Measurements from ENCODE around the gene FRAT2. TPM values are rescaled to one million over a fixed set of nuclear protein-coding genes. Genes with fewer than 3 reads are reported as not detected.
"Not testable (repeated sequence)": the region's sequence is repeated elsewhere in the genome, so short reads cannot be mapped to it uniquely, and the experiment has no call there.

Gene FRAT2
- total and polyA plus RNA-seq, 10 of the 15 experiments (the other 5 are each of a cell fraction or from before 2014, with no cell fraction given): 0.69 to 5.9 (median 3.8) TPM

DNA sequence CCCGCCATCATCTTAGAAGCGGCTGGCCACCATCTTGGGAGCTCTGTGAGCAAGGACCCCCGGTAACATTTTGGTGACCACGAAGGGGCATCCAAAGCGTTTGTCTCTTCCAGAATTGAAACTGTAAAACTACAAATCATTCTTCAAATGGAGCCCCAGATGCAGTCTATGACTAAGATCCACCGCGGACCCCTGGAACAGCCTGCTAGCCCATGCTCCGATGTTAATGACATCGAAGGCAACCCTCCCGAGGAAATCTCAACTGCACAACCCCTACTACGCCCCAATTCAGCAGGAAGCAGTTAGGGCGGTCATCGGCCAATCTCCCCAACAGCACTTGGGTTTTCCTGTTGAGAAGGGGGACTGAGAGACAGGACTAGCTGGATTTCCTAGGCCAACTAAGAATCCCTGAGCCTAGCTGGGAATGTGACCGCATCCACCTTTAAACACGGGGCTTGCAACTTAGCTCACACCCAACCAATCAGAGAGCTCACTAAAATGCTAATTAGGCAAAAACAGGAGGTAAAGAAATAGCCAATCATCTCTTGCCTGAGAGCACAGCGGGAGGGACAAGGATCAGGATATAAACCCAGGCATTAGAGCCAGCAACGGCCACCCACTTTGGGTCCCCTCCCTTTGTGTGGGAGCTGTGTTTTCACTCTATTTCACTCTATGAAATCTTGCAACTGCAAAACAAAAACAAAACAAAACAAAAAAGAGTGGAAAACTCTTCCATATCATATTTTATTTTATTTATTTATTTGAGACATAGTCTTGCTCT lies 43.8 kb downstream of the FRAT2 start:
- CTCF ChIA-PET: interaction anchor here (0.9 to 4.0 kb wide), 3 partner anchors 13 to 291 kb away, joined by 3 to 22 read pairs (median 4); no protein-coding TSS in a partner anchor
- H4K20me1 ChIP-seq (ENCODE audit: control insufficient read depth, insufficient read depth); POLR2A ChIA-PET; H3K9ac ChIP-seq (ENCODE audit: control insufficient read depth, insufficient read depth, low read length); in situ Hi-C loops (cut with MboI); DNase-seq (ENCODE audit: low read depth, low spot score); RAD21 ChIA-PET (ENCODE audit: unreplicated experiment); H3K4me1 ChIP-seq (ENCODE audit: control insufficient read depth, insufficient read depth, low read length); FAIRE-seq; H3K36me3 ChIP-seq (ENCODE audit: control insufficient read depth in 2 of 2, insufficient read depth in 2 of 2, low read length in 1 of 2); H2AFZ ChIP-seq (ENCODE audit: control insufficient read depth, low read depth, low read length); H3K27me3 ChIP-seq (replicated peaks in 1 of 2; ENCODE audit: control insufficient read depth in 2 of 2, insufficient read depth in 2 of 2, low read length in 1 of 2); H3K27ac ChIP-seq (ENCODE audit: control insufficient read depth, insufficient read depth); H3K9me3 ChIP-seq (replicated peaks; ENCODE audit: control insufficient read depth, insufficient read depth, low read length); H3K4me3 ChIP-seq; ATAC-seq; BruUV-seq (replicated peaks): not testable (repeated sequence)
- intact Hi-C loops (cut with micrococcal nuclease; ENCODE audit: unreplicated experiment): loop anchor here (5.0 kb wide), 1 partner anchor 42 kb away; the partner anchor contains the start of gene FRAT2
- peaks cover 27% of the 10 kb centered on the region for H3K79me2 ChIP-seq (ENCODE audit: control insufficient read depth, insufficient read depth, low read length)
- 98% methylated on average over 17 of the region's 17 CpGs for WGBS (ENCODE audit: insufficient coverage, insufficient replicate concordance, low lambda C conversion rate, missing lambda C conversion rate)
- SMC1A ChIA-PET (ENCODE audit: uncharacterized antibody, unreplicated experiment): interaction anchor here (0.8 kb wide), 1 partner anchor 12 kb away, joined by 3 read pairs; no protein-coding TSS in a partner anchor
- peak overlapping the region; percentile 72 for H3K4me2 ChIP-seq (ENCODE audit: control insufficient read depth, insufficient read depth)

DNA sequence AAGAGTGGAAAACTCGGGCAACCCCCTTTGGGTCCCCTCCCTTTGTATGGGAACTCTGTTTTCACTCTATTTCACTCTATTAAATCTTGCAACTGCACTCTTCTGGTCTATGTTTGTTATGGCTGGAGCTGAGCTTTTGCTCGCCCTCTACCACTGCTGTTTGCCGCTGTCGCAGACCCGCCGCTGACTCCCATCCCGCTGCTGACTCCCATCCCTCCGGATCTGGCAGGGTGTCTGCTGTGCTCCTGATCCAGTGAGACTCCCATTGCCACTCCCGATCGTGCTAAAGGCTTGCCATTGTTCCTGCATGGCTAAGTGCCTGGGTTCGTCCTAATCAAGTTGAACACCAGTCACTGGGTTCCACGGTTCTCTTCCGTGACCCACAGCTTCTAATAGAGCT lies 44.5 kb downstream of the FRAT2 start:
- DNase-seq (ENCODE audit: low read depth, low spot score); CTCF ChIA-PET; H3K9me3 ChIP-seq (replicated peaks; ENCODE audit: control insufficient read depth, insufficient read depth, low read length); H3K4me3 ChIP-seq; H2AFZ ChIP-seq (ENCODE audit: control insufficient read depth, low read depth, low read length); FAIRE-seq; BruUV-seq (replicated peaks); H3K4me1 ChIP-seq (ENCODE audit: control insufficient read depth, insufficient read depth, low read length); ATAC-seq; H3K4me2 ChIP-seq (ENCODE audit: control insufficient read depth, insufficient read depth); H3K27me3 ChIP-seq (replicated peaks in 1 of 2; ENCODE audit: control insufficient read depth in 2 of 2, insufficient read depth in 2 of 2, low read length in 1 of 2); H3K36me3 ChIP-seq (ENCODE audit: control insufficient read depth in 2 of 2, insufficient read depth in 2 of 2, low read length in 1 of 2); RAD21 ChIA-PET (ENCODE audit: unreplicated experiment); H4K20me1 ChIP-seq (ENCODE audit: control insufficient read depth, insufficient read depth); H3K27ac ChIP-seq (ENCODE audit: control insufficient read depth, insufficient read depth); SMC1A ChIA-PET (ENCODE audit: uncharacterized antibody, unreplicated experiment); in situ Hi-C loops (cut with MboI); H3K9ac ChIP-seq (ENCODE audit: control insufficient read depth, insufficient read depth, low read length): not testable (repeated sequence)
- 92% methylated on average over 13 of the region's 13 CpGs for WGBS (ENCODE audit: insufficient coverage, insufficient replicate concordance, low lambda C conversion rate, missing lambda C conversion rate)
- POLR2A ChIA-PET: interaction anchor here (0.6 kb wide), 1 partner anchor 72 kb away, joined by 6 read pairs; no protein-coding TSS in a partner anchor
- peaks cover 27% of the 10 kb centered on the region for H3K79me2 ChIP-seq (ENCODE audit: control insufficient read depth, insufficient read depth, low read length)
- intact Hi-C loops (cut with micrococcal nuclease; ENCODE audit: unreplicated experiment): loop anchor here (5.0 kb wide), 1 partner anchor 42 kb away; the partner anchor contains the start of gene FRAT2

Small RNA genes lying within 50 kb of the gene (small RNA-seq; reads per million reads assigned to genes)
- gene RF00017: not detected

Other genes with a start within 250 kb of the FRAT2 start
Only the 7 nearest of the 11 such genes appear.
- gene SLIT1, start 148.8 kb downstream of the FRAT2 start, total RNA-seq (2014; rRNA removed): 0.06 and 0.11 TPM in 2 replicates
- 0.04 TPM in 1 of 2 replicates, not detected in the other for gene SLIT1, start 148.8 kb downstream of the FRAT2 start, total RNA-seq (2014; rRNA removed; fragmentation: Illumina TruSeq; extraction: Trizol)
- gene SLIT1, start 148.8 kb downstream of the FRAT2 start, total RNA-seq (2021): 0.05 and 0.15 TPM in 2 replicates
- 0.09 and 0.19 TPM in 2 replicates for gene SLIT1, start 148.8 kb downstream of the FRAT2 start, polyA plus RNA-seq (2011; rRNA removed)
- gene SLIT1, start 148.8 kb downstream of the FRAT2 start, polyA plus RNA-seq (2014; fragmentation: Illumina TruSeq; extraction: Trizol): 0.04 TPM in 1 of 2 replicates, not detected in the other
- gene SLIT1, start 148.8 kb downstream of the FRAT2 start, polyA plus RNA-seq (2014; fragmentation: Nextera tagmentation; extraction: Ambion mirVana): not detected
- 0.06 TPM in 2 replicates for gene SLIT1, start 148.8 kb downstream of the FRAT2 start, polyA plus RNA-seq (2014; rRNA removed)
- gene SLIT1, start 148.8 kb downstream of the FRAT2 start, polyA plus RNA-seq (2016; fragmentation: Nextera tagmentation; extraction: Ambion mirVana): not detected
- 19.6 and 23.9 TPM in 2 replicates for gene ARHGAP19, start 42.1 kb downstream of the FRAT2 start, total RNA-seq (2014; rRNA removed)
- 29.0 and 29.8 TPM in 2 replicates for gene ARHGAP19, start 42.1 kb downstream of the FRAT2 start, total RNA-seq (2014; rRNA removed; fragmentation: Illumina TruSeq; extraction: Trizol)
- gene ARHGAP19, start 42.1 kb downstream of the FRAT2 start, total RNA-seq (2021): 30.8 and 32.2 TPM in 2 replicates
- 40.7 and 53.1 TPM in 2 replicates for gene ARHGAP19, start 42.1 kb downstream of the FRAT2 start, polyA plus RNA-seq (2011; rRNA removed)
- 31.7 and 39.4 TPM in 2 replicates for gene ARHGAP19, start 42.1 kb downstream of the FRAT2 start, polyA plus RNA-seq (2014; fragmentation: Illumina TruSeq; extraction: Trizol)
- 10 to 100 TPM; 13.3 to 16.1 TPM for gene ARHGAP19, start 42.1 kb downstream of the FRAT2 start, polyA plus RNA-seq (2014; fragmentation: Nextera tagmentation; extraction: Ambion mirVana)
- gene ARHGAP19, start 42.1 kb downstream of the FRAT2 start, polyA plus RNA-seq (2014; rRNA removed): 18.3 and 21.8 TPM in 2 replicates
- 10 to 100 TPM; 22.3 to 22.9 TPM for gene ARHGAP19, start 42.1 kb downstream of the FRAT2 start, polyA plus RNA-seq (2016; fragmentation: Nextera tagmentation; extraction: Ambion mirVana)
- gene FRAT1, start 15.5 kb downstream of the FRAT2 start, total RNA-seq (2014; rRNA removed): 0.44 and 0.73 TPM in 2 replicates
- gene FRAT1, start 15.5 kb downstream of the FRAT2 start, total RNA-seq (2014; rRNA removed; fragmentation: Illumina TruSeq; extraction: Trizol): 0.28 and 0.36 TPM in 2 replicates
- gene FRAT1, start 15.5 kb downstream of the FRAT2 start, total RNA-seq (2021): 0.56 and 0.67 TPM in 2 replicates
- 0.19 and 0.20 TPM in 2 replicates for gene FRAT1, start 15.5 kb downstream of the FRAT2 start, polyA plus RNA-seq (2011; rRNA removed)
- 0.13 TPM in 1 of 2 replicates, not detected in the other for gene FRAT1, start 15.5 kb downstream of the FRAT2 start, polyA plus RNA-seq (2014; fragmentation: Illumina TruSeq; extraction: Trizol)
- under 1 TPM; 0.07 to 0.08 TPM for gene FRAT1, start 15.5 kb downstream of the FRAT2 start, polyA plus RNA-seq (2014; fragmentation: Nextera tagmentation; extraction: Ambion mirVana)
- gene FRAT1, start 15.5 kb downstream of the FRAT2 start, polyA plus RNA-seq (2014; rRNA removed): 0.19 and 0.65 TPM in 2 replicates
- gene FRAT1, start 15.5 kb downstream of the FRAT2 start, polyA plus RNA-seq (2016; fragmentation: Nextera tagmentation; extraction: Ambion mirVana): under 1 TPM; 0.11 to 0.32 TPM
- gene RRP12, start 66.6 kb upstream of the FRAT2 start, total RNA-seq (2014; rRNA removed): 27.2 and 32.6 TPM in 2 replicates
- gene RRP12, start 66.6 kb upstream of the FRAT2 start, total RNA-seq (2014; rRNA removed; fragmentation: Illumina TruSeq; extraction: Trizol): 14.6 and 14.9 TPM in 2 replicates
- 47.7 and 48.3 TPM in 2 replicates for gene RRP12, start 66.6 kb upstream of the FRAT2 start, total RNA-seq (2021)
- 5.0 and 13.9 TPM in 2 replicates for gene RRP12, start 66.6 kb upstream of the FRAT2 start, polyA plus RNA-seq (2011; rRNA removed)
- 5.1 and 16.5 TPM in 2 replicates for gene RRP12, start 66.6 kb upstream of the FRAT2 start, polyA plus RNA-seq (2014; fragmentation: Illumina TruSeq; extraction: Trizol)
- gene RRP12, start 66.6 kb upstream of the FRAT2 start, polyA plus RNA-seq (2014; fragmentation: Nextera tagmentation; extraction: Ambion mirVana): 1 to 10 TPM; 5.3 to 5.7 TPM
- 17.1 and 22.1 TPM in 2 replicates for gene RRP12, start 66.6 kb upstream of the FRAT2 start, polyA plus RNA-seq (2014; rRNA removed)
- gene RRP12, start 66.6 kb upstream of the FRAT2 start, polyA plus RNA-seq (2016; fragmentation: Nextera tagmentation; extraction: Ambion mirVana): 10 to 100 TPM; 47.2 to 48.7 TPM
- 900 and 915 TPM in 2 replicates for gene PGAM1, start 91.5 kb upstream of the FRAT2 start, total RNA-seq (2014; rRNA removed)
- 522 and 529 TPM in 2 replicates for gene PGAM1, start 91.5 kb upstream of the FRAT2 start, total RNA-seq (2014; rRNA removed; fragmentation: Illumina TruSeq; extraction: Trizol)
- gene PGAM1, start 91.5 kb upstream of the FRAT2 start, total RNA-seq (2021): 716 and 743 TPM in 2 replicates
- 1,223 and 1,362 TPM in 2 replicates for gene PGAM1, start 91.5 kb upstream of the FRAT2 start, polyA plus RNA-seq (2011; rRNA removed)
- 458 and 657 TPM in 2 replicates for gene PGAM1, start 91.5 kb upstream of the FRAT2 start, polyA plus RNA-seq (2014; fragmentation: Illumina TruSeq; extraction: Trizol)
- gene PGAM1, start 91.5 kb upstream of the FRAT2 start, polyA plus RNA-seq (2014; fragmentation: Nextera tagmentation; extraction: Ambion mirVana): 100 to 1,000 TPM; 115 to 271 TPM
- 761 and 772 TPM in 2 replicates for gene PGAM1, start 91.5 kb upstream of the FRAT2 start, polyA plus RNA-seq (2014; rRNA removed)
- 1,000 to 10,000 TPM; 1,161 to 1,235 TPM for gene PGAM1, start 91.5 kb upstream of the FRAT2 start, polyA plus RNA-seq (2016; fragmentation: Nextera tagmentation; extraction: Ambion mirVana)
- 63.1 and 65.8 TPM in 2 replicates for gene EXOSC1, start 111.3 kb upstream of the FRAT2 start, total RNA-seq (2014; rRNA removed)
- 63.8 and 65.7 TPM in 2 replicates for gene EXOSC1, start 111.3 kb upstream of the FRAT2 start, total RNA-seq (2014; rRNA removed; fragmentation: Illumina TruSeq; extraction: Trizol)
- gene EXOSC1, start 111.3 kb upstream of the FRAT2 start, total RNA-seq (2021): 43.4 and 50.3 TPM in 2 replicates
- gene EXOSC1, start 111.3 kb upstream of the FRAT2 start, polyA plus RNA-seq (2011; rRNA removed): 50.8 and 53.7 TPM in 2 replicates
- gene EXOSC1, start 111.3 kb upstream of the FRAT2 start, polyA plus RNA-seq (2014; fragmentation: Illumina TruSeq; extraction: Trizol): 80.5 and 83.4 TPM in 2 replicates
- 100 to 1,000 TPM in 1 of 2 experiments, 10 to 100 TPM in 1; 88.8 to 121 TPM for gene EXOSC1, start 111.3 kb upstream of the FRAT2 start, polyA plus RNA-seq (2014; fragmentation: Nextera tagmentation; extraction: Ambion mirVana)
- 65.7 and 66.7 TPM in 2 replicates for gene EXOSC1, start 111.3 kb upstream of the FRAT2 start, polyA plus RNA-seq (2014; rRNA removed)
- 100 to 1,000 TPM; 116 to 119 TPM for gene EXOSC1, start 111.3 kb upstream of the FRAT2 start, polyA plus RNA-seq (2016; fragmentation: Nextera tagmentation; extraction: Ambion mirVana)
- 30.0 and 30.6 TPM in 2 replicates for gene ZDHHC16, start 111.4 kb upstream of the FRAT2 start, total RNA-seq (2014; rRNA removed)
- 27.3 and 29.6 TPM in 2 replicates for gene ZDHHC16, start 111.4 kb upstream of the FRAT2 start, total RNA-seq (2014; rRNA removed; fragmentation: Illumina TruSeq; extraction: Trizol)
- 27.7 and 30.5 TPM in 2 replicates for gene ZDHHC16, start 111.4 kb upstream of the FRAT2 start, total RNA-seq (2021)
- gene ZDHHC16, start 111.4 kb upstream of the FRAT2 start, polyA plus RNA-seq (2011; rRNA removed): 17.6 and 25.7 TPM in 2 replicates
- gene ZDHHC16, start 111.4 kb upstream of the FRAT2 start, polyA plus RNA-seq (2014; fragmentation: Illumina TruSeq; extraction: Trizol): 40.7 and 43.2 TPM in 2 replicates
- gene ZDHHC16, start 111.4 kb upstream of the FRAT2 start, polyA plus RNA-seq (2014; fragmentation: Nextera tagmentation; extraction: Ambion mirVana): 10 to 100 TPM; 16.8 to 20.0 TPM
- 26.5 and 27.8 TPM in 2 replicates for gene ZDHHC16, start 111.4 kb upstream of the FRAT2 start, polyA plus RNA-seq (2014; rRNA removed)
- gene ZDHHC16, start 111.4 kb upstream of the FRAT2 start, polyA plus RNA-seq (2016; fragmentation: Nextera tagmentation; extraction: Ambion mirVana): 10 to 100 TPM; 56.6 to 63.1 TPM